K562 (cell line): ENCODE measurements around the gene TAF8. TPM values are rescaled to one million over a fixed set of nuclear protein-coding genes. Genes with fewer than 3 reads are reported as not detected.

Experiments used
- ATAC-seq: fragments of 200-7000 bp; cut with Tn5 transposase; 3 replicates; pipeline ENCODE4 v1.9.1; 2020; ENCODE audit warnings: moderate library complexity
- BruUV-seq: library from RNA; stranded (reverse); fragments of 400-500 nt; replicated peaks from 2 replicates; lab custom pipeline; 2021; lab: Mats Ljungman, UMichigan
- CTCF ChIA-PET: fragments of 300-600 bp; formaldehyde crosslinking; extraction: SDS; loops from one replicate; lab custom pipeline; 2021; ENCODE audit warnings: low intra/inter-chr PET ratio; lab: Yijun Ruan, JAX
- POLR2A ChIA-PET: fragments of 300-600, 350-650 bp; sonication (Branson Sonifier 250); formaldehyde crosslinking; extraction: SDS; loops from one replicate; lab custom pipeline; 2021; ENCODE audit warnings: antibody characterized with exemption, inconsistent platforms; lab: Yijun Ruan, JAX
- DNase-seq, 4 experiments: peaks; one replicate each; pipeline versions ENCODE4 v3.0.0 to v3.0.0-alpha.2; 2011 to 2018; ENCODE audit warnings: low spot score in 3 of 4, mixed read lengths in 3 of 4; ENCODE audit errors: extremely low read depth in 1 of 4
- FAIRE-seq: peaks from 2 replicates; lab custom pipeline; 2011; peaks lifted over from hg19 to GRCh38; lab: Jason Lieb, UNC
- H2AFZ ChIP-seq: 2 replicates; pipeline ENCODE4 v1.6.0; 2011; ENCODE audit warnings: low read depth, low read length, control low read depth, inconsistent platforms
- H3K27ac ChIP-seq: fragments of 200-600 bp; 3 replicates; pipeline ENCODE4 v1.8.0; 2011; ENCODE audit warnings: low read depth, mild to moderate bottlenecking, control low read depth, inconsistent platforms, low read length, moderate library complexity, mixed read lengths; ENCODE audit errors: extremely low read depth
- H3K27me3 ChIP-seq, 2 experiments: fragments of 300-600 bp in 1 of 2; 2 replicates in 1 of 2; 3 replicates in 1 of 2; pipeline versions ENCODE4 v1.6.0 to v1.8.0; 2011; ENCODE audit warnings: inconsistent platforms in 2 of 2, low read length in 2 of 2, mild to moderate bottlenecking in 1 of 2, mixed read lengths in 1 of 2, moderate library complexity in 1 of 2; ENCODE audit not compliant: control insufficient read depth in 2 of 2, insufficient read depth in 2 of 2
- H3K36me3 ChIP-seq: fragments of 300-600 bp; 3 replicates; pipeline ENCODE4 v1.8.0; 2011; ENCODE audit warnings: mild to moderate bottlenecking, low read length, inconsistent platforms; ENCODE audit not compliant: control insufficient read depth, insufficient read depth
- H3K4me1 ChIP-seq, 2 experiments: fragments of 200-600 bp in 1 of 2; replicated peaks in 1 of 2; 2 replicates in 1 of 2; 3 replicates in 1 of 2; pipeline versions ENCODE4 v1.5.1 to v1.8.0; 2011; ENCODE audit warnings: inconsistent platforms in 2 of 2, low read length in 2 of 2, mild to moderate bottlenecking in 1 of 2, mixed read lengths in 1 of 2, moderate library complexity in 1 of 2; ENCODE audit not compliant: control insufficient read depth in 2 of 2, insufficient read depth in 2 of 2
- H3K4me2 ChIP-seq: 2 replicates; pipeline ENCODE4 v1.6.1; 2011; ENCODE audit warnings: low read length, control low read depth, inconsistent platforms, mixed read lengths; ENCODE audit not compliant: insufficient read depth
- H3K4me3 ChIP-seq: fragments of 200-600 bp; sonication (generic), shearing (Covaris generic); 2 replicates; pipeline ENCODE4 v1.5.1; 2016; ENCODE audit warnings: control low read depth, inconsistent platforms
- H3K79me2 ChIP-seq: fragments of 200-600 bp; 3 replicates; pipeline ENCODE4 v1.8.0; 2011; ENCODE audit warnings: low read length, inconsistent platforms; ENCODE audit not compliant: control insufficient read depth, insufficient read depth
- H3K9ac ChIP-seq, 2 experiments: 2 replicates each; pipeline versions ENCODE4 v1.6.0 to v1.6.1; 2011; ENCODE audit warnings: low read depth in 2 of 2, low read length in 2 of 2, control low read depth in 1 of 2, inconsistent platforms in 1 of 2, mild to moderate bottlenecking in 1 of 2, mixed read lengths in 1 of 2; ENCODE audit not compliant: insufficient read depth in 1 of 2
- H3K9me1 ChIP-seq: one replicate; pipeline ENCODE4 v1.6.0; 2011; ENCODE audit warnings: inconsistent platforms, mild to moderate bottlenecking, low read length, moderate library complexity; ENCODE audit not compliant: control insufficient read depth, insufficient read depth
- H3K9me3 ChIP-seq: replicated peaks from 2 replicates; pipeline ENCODE4 v1.5.1; 2011; ENCODE audit warnings: low read depth, low read length, inconsistent platforms; ENCODE audit not compliant: control insufficient read depth, insufficient read depth
- H4K20me1 ChIP-seq: replicated peaks from 2 replicates; pipeline ENCODE4 v1.6.1; 2011; ENCODE audit warnings: low read length, inconsistent platforms, mixed read lengths; ENCODE audit not compliant: control insufficient read depth, insufficient read depth
- ARID4B ChIP-seq: sonication (generic); formaldehyde crosslinking; IDR thresholded peaks from 2 replicates; pipeline ENCODE4 v1.8.0; 2022; ENCODE audit warnings: mild to moderate bottlenecking, missing genetic modification reagents
- RBBP5 ChIP-seq: fragments of 200-600 bp; sonication (generic); IDR thresholded peaks from 2 replicates; pipeline ENCODE4 v1.6.1; 2012; ENCODE audit warnings: borderline replicate concordance, mild to moderate bottlenecking, low read length, control low read depth, inconsistent platforms; ENCODE audit not compliant: insufficient read depth, poor library complexity, severe bottlenecking
- WGBS: fragments of 100-300 bp; shearing (Covaris generic); methylation state at CpG from one replicate; pipeline ENCODE4 v1.1.6; 2016; ENCODE audit warnings: low coverage, mixed read lengths; ENCODE audit not compliant: insufficient coverage; ENCODE audit errors: missing lambda C conversion rate; 5-methylcytosine and 5-hydroxymethylcytosine counted together
- in situ Hi-C: fragments of 300-500 bp; cut with MboI; formaldehyde crosslinking; loops from 4 replicates; pipeline ENCODE4 v1.15.0; 2018; ENCODE audit warnings: inconsistent platforms, mixed read lengths
- intact Hi-C: fragments of 100-400 bp; cut with micrococcal nuclease; formaldehyde crosslinking; loops from 2 replicates; pipeline ENCODE4 v1.14.2; 2022
- polyA plus RNA-seq, 8 experiments: library from polyadenylated mRNA; depleted of rRNA in 4 of 8; stranded (reverse) in 5 of 8; unstranded in 3 of 8; fragments of >200 nt; fragmentation: Nextera tagmentation in 2 of 8; fragmentation: Illumina TruSeq in 1 of 8; extraction: Ambion mirVana in 2 of 8; extraction: Trizol in 1 of 8; gene quantifications; 2 replicates each; pipeline versions ENCODE4 v1.2.1 to v1.2.3, GENCODE V29; 2011 to 2014; ENCODE audit warnings: inconsistent platforms in 1 of 8, missing spikeins in 1 of 8
- total RNA-seq, 7 experiments: library from RNA; depleted of rRNA in 6 of 7; stranded (reverse); fragments of >200 nt in 6 of 7; fragmentation: Illumina TruSeq in 2 of 7; extraction: Trizol in 2 of 7; gene quantifications; 2 replicates each; pipeline versions ENCODE4 v1.2.1 to v1.2.3, GENCODE V29; 2011 to 2021; ENCODE audit warnings: low replicate concordance in 1 of 7

Gene TAF8
- total and polyA plus RNA-seq, 9 of the 15 experiments (the other 6 are each of a cell fraction or from before 2014, with no cell fraction given): 29.4 to 84.0 (median 52.6) TPM

- DNase-seq (no peak), FAIRE-seq (no peak), ATAC-seq (no peak)
- intact Hi-C loops: no loop called here
- Histone ChIP-seq H3K4me2 (no peak overlapping the region), H4K20me1 (no peaks in the 10 kb centered on the region), H3K4me1 (peaks cover 24 to 45% of the 10 kb centered on the region in 2 experiments), H3K4me3 (no peak overlapping the region), H3K9me1 (no peaks in the 10 kb centered on the region), H3K36me3 (no peaks in the 10 kb centered on the region), H3K79me2 (no peaks in the 10 kb centered on the region), H2AFZ (no peak overlapping the region), H3K9ac (peak overlapping the region in 1 of 2 experiments; percentile 31; a peak in 1 of 4 replicates), H3K9me3 (no peaks in the 10 kb centered on the region), H3K27me3 (peaks cover 0 to 6% of the 10 kb centered on the region in 2 experiments; a peak in 1 of 5 replicates), H3K27ac (no peak overlapping the region)
- in situ Hi-C loops: no loop called here
- WGBS: 39% methylated on average over 4 of the region's 4 CpGs
- no TSS peak for BruUV-seq
- TF ChIP-seq RBBP5 (peak; percentile 19), ARID4B (no peak)
- POLR2A ChIA-PET: interaction anchor here (0.9 to 1.5 kb wide), 2 partner anchors 11 to 14 kb away, joined by 3 to 5 read pairs; no protein-coding TSS in a partner anchor
- CTCF ChIA-PET: no interaction called here
Observed at GRCh38 chr6:42133926-42134325, 83.6 kb downstream of the TAF8 start.
